Measurements from ENCODE around the gene OXER1.

GRCh38 chr2:42809131-42809818 lies 45.3 kb upstream of the OXER1 start:
- TF ChIP-seq CTCF (IDR thresholded peaks at IDR 0.05) (no peak), POLR2A (IDR thresholded peaks at IDR 0.05) (no peak)

Data from lower leg skin (tissue), 3 donors.